GM12873 (cell line): ENCODE data around the gene CACNB1.

Source experiments
- CTCF ChIP-seq: IDR thresholded peaks from 2 replicates; pipeline ENCODE4 v1.5.1; 2012; ENCODE audit warnings: low read depth, mild to moderate bottlenecking, moderate library complexity, low read length, control low read depth; ENCODE audit not compliant: insufficient read depth; ENCODE audit errors: missing control alignments

The CACNB1 gene

GRCh38 chr17:39196808-39197291, 619 bp downstream of the CACNB1 start:
- no peak for TF ChIP-seq CTCF

GRCh38 chr17:39196241-39196807, 1.1 kb downstream of the CACNB1 start:
- no peak for TF ChIP-seq CTCF

GRCh38 chr17:39195568-39196160, 1.8 kb downstream of the CACNB1 start:
- no peak for TF ChIP-seq CTCF

GRCh38 chr17:39194985-39195524, 2.4 kb downstream of the CACNB1 start:
- no peak for TF ChIP-seq CTCF

GRCh38 chr17:39194089-39194984, 3.1 kb downstream of the CACNB1 start:
- TF ChIP-seq CTCF: peak; percentile 18

- TF ChIP-seq CTCF: no peak
These were observed 4.1 kb downstream of the CACNB1 start for GRCh38 chr17:39193346-39193745.

GRCh38 chr17:39192901-39193300, 4.6 kb downstream of the CACNB1 start:
- no peak for TF ChIP-seq CTCF
